Measurements from ENCODE around the gene LCNL1. TPM values are rescaled to one million over a fixed set of nuclear protein-coding genes. Genes with fewer than 3 reads are reported as not detected.

LCNL1 gene
- total RNA-seq, 1 donor from 2014 or later = 0.45 TPM

- no peaks in the 10 kb centered on the region for H3K4me1 Mint-ChIP-seq (ENCODE audit: low read depth, unreplicated experiment)
These were observed 1.9 kb upstream of the LCNL1 start for GRCh38 chr9:136980669-136981478.

DNA sequence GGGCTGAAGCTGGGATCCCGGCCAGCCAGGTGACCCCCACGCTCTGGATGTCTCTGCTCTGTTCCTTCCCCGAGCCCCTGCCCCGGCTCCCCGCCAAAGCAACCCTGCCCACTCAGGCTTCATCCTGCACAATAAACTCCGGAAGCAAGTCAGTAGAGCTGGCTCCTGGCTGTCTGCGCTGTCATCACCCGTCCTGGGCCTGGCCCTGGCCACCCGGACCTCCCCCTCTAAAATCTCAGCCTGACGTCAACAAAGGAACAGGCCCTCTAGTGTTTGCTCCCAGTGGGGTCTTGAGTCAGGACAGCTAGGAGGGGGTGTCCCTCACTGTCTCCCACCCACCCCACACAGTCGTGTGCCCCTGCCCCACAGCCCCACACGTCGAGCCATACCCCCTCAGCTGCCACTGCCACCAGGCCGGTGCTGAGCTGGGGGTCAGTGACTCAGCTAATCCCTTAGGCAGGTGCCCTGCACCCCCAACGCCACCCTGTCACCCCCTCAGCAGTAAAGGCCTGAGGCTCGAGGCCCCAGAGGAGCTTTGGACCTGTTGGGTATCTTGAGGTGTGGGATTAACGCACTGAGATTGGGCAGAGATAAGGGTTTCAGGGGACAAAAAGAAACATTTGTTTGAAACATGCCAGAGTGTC, 1.1 kb upstream of the LCNL1 start:
- Histone ChIP-seq H4K20me1 (ENCODE audit: insufficient read depth, low read length) (no peaks in the 10 kb centered on the region), H3K27me3 (ENCODE audit: insufficient read depth, low read length) (peaks cover 21% of the 10 kb centered on the region), H3K4me1 (ENCODE audit: insufficient read depth, low read length) (peaks cover 5% of the 10 kb centered on the region), H3K4me3 (ENCODE audit: insufficient read depth, low read depth, low read length) (no peak overlapping the region), H3K4me2 (ENCODE audit: low read length) (no peak overlapping the region), H3K79me2 (ENCODE audit: insufficient read depth, low read length) (no peaks in the 10 kb centered on the region), H3K9ac (ENCODE audit: low read length) (no peak overlapping the region), H3K36me3 (ENCODE audit: insufficient read depth, low read length) (no peaks in the 10 kb centered on the region), H2AFZ (ENCODE audit: low read depth, low read length) (no peak overlapping the region), H3K27ac (ENCODE audit: low read depth, low read length) (no peak overlapping the region), H3K9me3 (ENCODE audit: insufficient read depth, low read depth, low read length) (no peaks in the 10 kb centered on the region)
- Mint-ChIP-seq H3K4me1 (ENCODE audit: low read depth, unreplicated experiment) (no peaks in the 10 kb centered on the region), H3K27me3 (ENCODE audit: low read depth, unreplicated experiment) (peaks cover 21% of the 10 kb centered on the region), H3K9me3 (ENCODE audit: unreplicated experiment) (no peaks in the 10 kb centered on the region), H3K4me3 (ENCODE audit: unreplicated experiment) (no peak overlapping the region), H3K27ac (ENCODE audit: unreplicated experiment) (no peak overlapping the region), H3K36me3 (ENCODE audit: low read depth, unreplicated experiment) (peaks cover 3% of the 10 kb centered on the region)
- no peak for TF ChIP-seq EZH2 (IDR thresholded peaks at IDR 0.05; ENCODE audit: insufficient read depth, low read length)
- TF ChIP-seq, protein P1, sequence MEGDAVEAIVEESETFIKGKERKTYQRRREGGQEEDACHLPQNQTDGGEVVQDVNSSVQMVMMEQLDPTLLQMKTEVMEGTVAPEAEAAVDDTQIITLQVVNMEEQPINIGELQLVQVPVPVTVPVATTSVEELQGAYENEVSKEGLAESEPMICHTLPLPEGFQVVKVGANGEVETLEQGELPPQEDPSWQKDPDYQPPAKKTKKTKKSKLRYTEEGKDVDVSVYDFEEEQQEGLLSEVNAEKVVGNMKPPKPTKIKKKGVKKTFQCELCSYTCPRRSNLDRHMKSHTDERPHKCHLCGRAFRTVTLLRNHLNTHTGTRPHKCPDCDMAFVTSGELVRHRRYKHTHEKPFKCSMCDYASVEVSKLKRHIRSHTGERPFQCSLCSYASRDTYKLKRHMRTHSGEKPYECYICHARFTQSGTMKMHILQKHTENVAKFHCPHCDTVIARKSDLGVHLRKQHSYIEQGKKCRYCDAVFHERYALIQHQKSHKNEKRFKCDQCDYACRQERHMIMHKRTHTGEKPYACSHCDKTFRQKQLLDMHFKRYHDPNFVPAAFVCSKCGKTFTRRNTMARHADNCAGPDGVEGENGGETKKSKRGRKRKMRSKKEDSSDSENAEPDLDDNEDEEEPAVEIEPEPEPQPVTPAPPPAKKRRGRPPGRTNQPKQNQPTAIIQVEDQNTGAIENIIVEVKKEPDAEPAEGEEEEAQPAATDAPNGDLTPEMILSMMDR (IDR thresholded peaks at IDR 0.05; ENCODE audit: insufficient read depth, low read depth, low read length) = no peak
- DNase-seq (ENCODE audit: low read depth) = no peak
- FAIRE-seq = no peak

More at GRCh38 chr9:136980669-136981478, 1.9 kb upstream of the LCNL1 start:
- H3K27me3 Mint-ChIP-seq (ENCODE audit: low read depth, unreplicated experiment) = peaks cover 19% of the 10 kb centered on the region
- peaks cover 3% of the 10 kb centered on the region for H3K36me3 Mint-ChIP-seq (ENCODE audit: low read depth, unreplicated experiment)
- no peaks in the 10 kb centered on the region for H3K9me3 Mint-ChIP-seq (ENCODE audit: unreplicated experiment)
- TF ChIP-seq, protein P1 (IDR thresholded peaks at IDR 0.05; ENCODE audit: insufficient read depth, low read depth, low read length) = no peak
- TF ChIP-seq EZH2 (IDR thresholded peaks at IDR 0.05; ENCODE audit: insufficient read depth, low read length) = no peak
- Histone ChIP-seq H3K36me3 (ENCODE audit: insufficient read depth, low read length) (no peaks in the 10 kb centered on the region), H3K9ac (ENCODE audit: low read length) (no peak overlapping the region), H3K4me1 (ENCODE audit: insufficient read depth, low read length) (peaks cover 5% of the 10 kb centered on the region), H3K79me2 (ENCODE audit: insufficient read depth, low read length) (no peaks in the 10 kb centered on the region), H2AFZ (ENCODE audit: low read depth, low read length) (no peak overlapping the region), H3K4me3 (ENCODE audit: insufficient read depth, low read depth, low read length) (no peak overlapping the region), H3K27ac (ENCODE audit: low read depth, low read length) (no peak overlapping the region), H3K4me2 (ENCODE audit: low read length) (no peak overlapping the region), H4K20me1 (ENCODE audit: insufficient read depth, low read length) (no peaks in the 10 kb centered on the region), H3K9me3 (ENCODE audit: insufficient read depth, low read depth, low read length) (no peaks in the 10 kb centered on the region), H3K27me3 (ENCODE audit: insufficient read depth, low read length) (peaks cover 16% of the 10 kb centered on the region)
- H3K27ac Mint-ChIP-seq (ENCODE audit: unreplicated experiment) = no peak overlapping the region
- no peak overlapping the region for H3K4me3 Mint-ChIP-seq (ENCODE audit: unreplicated experiment)
- FAIRE-seq (no peak), DNase-seq (ENCODE audit: low read depth) (no peak)

Measured in astrocyte (in vitro differentiated cells and primary cell).